ENCODE measurements around the gene ABCD1.

The ABCD1 gene

DNA sequence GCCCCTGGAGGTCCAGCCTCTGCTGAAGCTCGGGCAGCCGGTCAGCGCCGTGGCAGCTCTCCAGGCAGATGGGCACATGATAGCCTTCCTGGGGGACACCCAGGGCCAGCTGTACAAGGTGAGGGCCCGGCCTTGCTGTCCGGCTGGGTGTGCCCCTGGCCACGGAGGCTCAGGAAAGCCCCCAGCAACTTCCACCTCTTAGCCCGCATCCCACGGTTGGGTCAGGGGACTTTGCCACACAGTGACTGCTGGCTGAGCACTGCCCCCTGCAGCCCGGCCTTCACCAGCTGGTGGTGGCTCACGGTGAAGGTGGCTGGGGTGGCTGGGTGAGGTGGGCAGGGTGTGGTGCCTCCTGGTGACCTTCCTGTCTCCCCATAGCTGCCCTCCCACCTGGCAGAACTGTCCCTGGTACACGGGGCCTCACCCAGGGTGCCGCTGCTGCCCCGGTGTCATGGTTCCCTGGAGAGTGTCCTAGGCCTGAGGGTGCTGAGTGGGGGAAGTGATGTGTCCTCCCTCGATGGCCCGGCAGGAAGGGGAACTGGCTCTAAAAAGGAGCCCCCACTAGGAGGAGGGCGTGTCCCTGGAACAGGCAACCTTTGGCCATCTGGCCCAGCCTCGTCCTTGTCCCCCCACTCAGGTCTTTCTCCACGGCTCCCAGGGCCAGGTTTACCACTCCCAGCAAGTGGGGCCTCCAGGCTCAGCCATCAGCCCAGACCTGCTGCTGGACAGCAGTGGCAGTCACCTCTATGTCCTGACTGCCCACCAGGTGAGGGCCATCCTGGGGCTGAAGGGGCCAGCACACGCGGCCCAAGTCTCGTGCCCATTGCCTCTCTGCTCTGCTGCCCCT is 43.9 kb downstream of the ABCD1 start:
- no peak for TF ChIP-seq CTCF (IDR thresholded peaks at IDR 0.05; ENCODE audit: extremely low read depth, missing control alignments)
- peak; percentile 25 for DNase-seq (ENCODE audit: low spot score)

- peak; percentile 2 for DNase-seq (ENCODE audit: low spot score)
- TF ChIP-seq CTCF (IDR thresholded peaks at IDR 0.05; ENCODE audit: extremely low read depth, missing control alignments), result no peak
Measured at GRCh38 chrX:153769158-153769864, 44.7 kb downstream of the ABCD1 start.

DNA sequence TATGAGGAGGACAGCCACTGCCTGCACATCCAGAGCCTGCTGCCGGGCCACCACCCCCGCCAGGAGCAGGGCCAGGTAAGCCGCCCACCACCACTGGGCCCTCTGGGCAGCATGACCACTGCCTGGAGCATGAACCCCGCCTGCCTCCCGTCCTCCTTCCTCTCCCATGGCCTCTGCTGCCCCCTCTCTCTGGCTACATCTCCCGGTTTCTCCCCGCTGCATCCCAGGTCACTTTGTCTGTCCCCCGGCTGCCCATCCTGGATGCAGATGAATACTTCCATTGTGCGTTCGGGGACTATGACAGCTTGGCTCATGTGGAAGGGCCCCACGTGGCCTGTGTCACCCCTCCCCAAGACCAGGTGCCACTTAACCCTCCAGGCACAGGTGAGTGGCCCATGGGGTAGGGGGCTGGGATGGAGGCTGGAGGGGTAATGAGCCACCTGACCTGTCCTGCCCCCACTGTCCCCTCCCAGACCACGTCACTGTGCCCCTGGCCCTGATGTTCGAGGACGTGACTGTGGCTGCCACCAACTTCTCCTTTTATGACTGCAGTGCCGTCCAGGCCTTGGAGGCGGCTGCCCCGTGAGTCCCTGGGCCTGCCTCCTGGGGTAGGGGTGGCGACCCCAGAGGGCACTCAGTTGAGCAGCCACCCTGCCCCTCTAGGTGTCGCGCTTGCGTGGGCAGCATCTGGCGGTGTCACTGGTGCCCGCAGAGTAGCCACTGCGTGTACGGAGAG is 45.4 kb downstream of the ABCD1 start:
- DNase-seq (ENCODE audit: low spot score), result peak; percentile 10
- TF ChIP-seq CTCF (IDR thresholded peaks at IDR 0.05; ENCODE audit: extremely low read depth, missing control alignments), result no peak

- no peak for TF ChIP-seq CTCF (IDR thresholded peaks at IDR 0.05; ENCODE audit: extremely low read depth, missing control alignments)
- DNase-seq (ENCODE audit: low spot score), result peak; percentile 5
Measured at GRCh38 chrX:153770601-153771414, 46.2 kb downstream of the ABCD1 start.

GRCh38 chrX:153771415-153772315 is 47.0 kb downstream of the ABCD1 start:
- TF ChIP-seq CTCF (IDR thresholded peaks at IDR 0.05; ENCODE audit: extremely low read depth, missing control alignments), result no peak
- DNase-seq (ENCODE audit: low spot score), result peak; percentile 11
